COR-L47 (cell line): ENCODE data around the gene SIGMAR1.
A peak's percentile ranks its signal among the peaks of the same experiment; 100 is the strongest.

Experiments
- DNase-seq: peaks from one replicate; lab custom pipeline; 2025; lab: John Stamatoyannopoulos, UW

SIGMAR1 gene

DNA sequence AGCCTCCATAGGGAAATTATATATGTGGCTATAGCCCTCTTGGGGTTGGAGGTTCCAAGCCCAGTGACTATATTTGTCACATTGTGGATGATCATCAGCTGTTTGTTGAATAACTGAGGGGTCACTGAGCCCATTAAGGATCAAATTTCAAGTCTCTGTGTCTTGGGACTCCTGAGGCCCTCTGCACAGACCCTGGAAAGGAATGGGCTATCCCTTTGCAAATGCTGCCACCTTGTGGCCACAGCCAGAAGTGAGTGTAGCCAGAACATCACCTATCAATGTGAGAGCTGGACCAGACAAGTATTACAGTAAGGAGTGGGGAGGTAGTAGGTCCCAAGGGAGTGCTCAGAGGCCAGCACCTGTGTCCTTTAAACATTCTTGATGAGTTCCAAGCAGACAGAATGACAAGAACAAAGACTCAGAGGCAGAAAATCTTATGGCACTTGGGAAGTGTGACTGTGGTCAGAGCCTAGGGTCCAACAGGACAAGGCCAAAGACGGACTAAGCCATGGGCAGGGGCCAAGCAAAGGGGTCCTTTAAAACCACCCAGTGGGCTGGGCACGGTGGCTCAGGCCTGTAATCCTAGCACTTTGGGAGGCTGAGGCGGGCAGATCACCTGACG is 33.9 kb downstream of the SIGMAR1 start:
- DNase-seq = peak; percentile 72

DNA sequence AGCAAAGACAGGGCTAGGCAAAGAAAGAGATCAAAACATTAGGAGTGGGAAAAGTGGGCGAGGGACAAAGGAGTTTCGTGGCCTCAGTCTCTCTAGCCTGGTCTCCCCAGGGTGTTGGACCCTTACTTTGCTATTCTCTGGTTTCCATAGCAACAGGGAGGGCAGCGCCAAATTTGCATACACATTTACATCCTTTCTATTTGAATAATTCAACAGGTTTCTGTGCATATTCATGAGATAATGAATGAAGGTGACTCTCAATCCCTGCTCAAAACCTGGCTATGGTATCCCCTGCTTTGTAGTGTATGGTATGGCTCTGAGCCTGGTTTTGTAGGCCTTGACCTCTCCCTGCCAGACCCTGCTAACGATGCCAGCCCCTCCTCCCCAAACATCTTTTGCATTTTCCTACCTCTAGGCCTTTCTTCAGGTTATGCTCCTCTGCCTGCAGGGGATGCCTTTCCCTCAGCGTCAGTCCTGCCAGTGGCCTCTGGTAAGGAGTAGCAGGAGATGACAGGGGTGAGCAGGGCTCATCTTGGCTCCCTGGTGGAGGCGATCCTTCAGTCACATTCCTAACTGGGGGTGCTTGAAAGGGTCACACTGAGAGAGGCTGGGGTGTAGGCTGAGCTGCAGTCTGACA is 35.5 kb downstream of the SIGMAR1 start:
- no peak for DNase-seq

DNA sequence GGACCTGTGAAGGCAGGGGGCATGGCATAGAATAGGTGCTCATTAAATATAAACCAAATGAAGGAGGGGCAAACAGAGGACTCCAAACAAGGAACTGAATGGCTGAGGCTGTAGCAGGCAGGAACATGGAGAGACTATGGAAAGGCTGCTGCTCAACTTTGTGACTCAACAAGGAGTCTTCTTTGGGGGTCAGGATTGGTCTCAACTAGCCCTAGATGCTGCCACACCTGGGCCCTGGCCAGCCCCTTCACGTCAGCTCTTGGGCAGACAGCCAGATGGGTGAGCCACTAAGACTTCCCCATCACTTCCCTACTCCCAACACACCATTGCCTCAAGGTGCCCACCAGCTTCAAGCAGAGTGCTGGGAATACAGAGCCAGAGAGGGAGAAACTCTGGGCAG is 36.7 kb downstream of the SIGMAR1 start:
- no peak for DNase-seq

DNA sequence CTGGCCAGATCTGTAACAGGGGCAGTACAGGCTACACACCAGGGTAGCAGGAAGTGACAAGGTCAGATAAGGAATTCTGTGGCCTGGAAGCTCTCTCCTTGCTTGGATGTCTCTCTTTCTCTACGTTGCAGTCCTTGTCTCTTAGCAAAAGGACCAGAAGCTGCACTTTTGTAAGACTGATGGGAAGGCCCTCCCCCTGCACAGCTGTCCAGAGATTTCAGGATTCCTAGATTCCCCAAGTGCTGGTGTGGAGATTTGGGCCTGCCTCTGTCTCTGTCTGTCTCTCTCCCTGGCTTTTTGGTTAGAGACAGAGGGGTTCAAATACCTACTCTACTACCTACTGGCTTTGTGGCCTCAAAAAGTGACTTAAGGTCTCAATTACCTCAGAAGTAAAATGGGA is 38.0 kb downstream of the SIGMAR1 start:
- DNase-seq = no peak

DNA sequence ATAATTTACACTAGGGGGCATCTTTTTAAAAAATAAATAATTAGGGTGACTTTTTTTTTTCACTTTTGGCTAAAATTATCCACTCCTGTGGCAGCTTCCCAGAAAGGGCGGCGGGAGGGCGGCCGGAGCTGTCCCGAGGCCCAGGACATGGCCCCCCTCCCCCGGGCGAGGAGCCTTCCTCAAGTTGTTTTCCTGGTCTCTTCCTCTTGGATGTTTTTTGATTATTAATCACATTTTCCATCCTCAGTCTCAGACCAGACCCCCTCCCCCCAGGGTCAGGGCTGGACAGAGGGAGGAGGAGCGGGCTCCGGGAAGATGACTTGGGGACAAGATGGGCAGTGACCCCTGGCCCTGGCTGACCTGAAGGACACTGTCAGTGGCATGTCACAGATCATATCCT is 43.4 kb downstream of the SIGMAR1 start:
- DNase-seq = no peak

DNA sequence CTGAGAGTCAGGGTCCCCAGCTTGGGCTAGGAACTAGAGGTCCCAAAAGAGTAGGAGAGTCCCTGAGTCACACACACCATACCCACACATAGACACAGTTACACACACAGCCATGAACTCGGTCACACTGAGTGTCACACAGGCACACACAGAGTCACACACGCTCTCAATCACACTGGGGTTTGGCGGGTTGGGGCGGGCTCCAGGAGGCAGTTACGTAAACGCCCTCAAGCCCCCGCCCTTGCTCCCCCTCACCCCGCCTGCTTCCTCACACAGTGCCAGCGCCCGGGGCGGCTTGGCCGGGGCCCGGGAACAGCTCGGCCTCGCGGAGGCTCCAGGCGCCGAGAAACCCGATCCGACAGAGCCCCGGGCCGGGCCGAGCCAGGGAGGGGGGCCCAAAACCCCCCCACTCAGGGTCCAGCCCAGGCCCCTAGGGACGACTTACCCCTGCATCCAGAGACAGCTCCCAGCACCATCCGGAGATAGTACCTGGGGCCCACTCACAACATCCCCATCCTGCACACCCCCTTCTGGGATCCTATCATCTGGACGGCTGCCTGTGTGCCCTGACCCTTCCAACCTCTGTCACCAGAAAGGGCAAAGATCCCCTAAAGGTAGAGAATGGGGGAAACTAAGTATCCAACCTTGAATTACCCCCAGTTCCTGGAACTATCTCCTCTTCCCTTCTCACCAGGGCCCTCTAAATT is 44.5 kb downstream of the SIGMAR1 start:
- no peak for DNase-seq

DNA sequence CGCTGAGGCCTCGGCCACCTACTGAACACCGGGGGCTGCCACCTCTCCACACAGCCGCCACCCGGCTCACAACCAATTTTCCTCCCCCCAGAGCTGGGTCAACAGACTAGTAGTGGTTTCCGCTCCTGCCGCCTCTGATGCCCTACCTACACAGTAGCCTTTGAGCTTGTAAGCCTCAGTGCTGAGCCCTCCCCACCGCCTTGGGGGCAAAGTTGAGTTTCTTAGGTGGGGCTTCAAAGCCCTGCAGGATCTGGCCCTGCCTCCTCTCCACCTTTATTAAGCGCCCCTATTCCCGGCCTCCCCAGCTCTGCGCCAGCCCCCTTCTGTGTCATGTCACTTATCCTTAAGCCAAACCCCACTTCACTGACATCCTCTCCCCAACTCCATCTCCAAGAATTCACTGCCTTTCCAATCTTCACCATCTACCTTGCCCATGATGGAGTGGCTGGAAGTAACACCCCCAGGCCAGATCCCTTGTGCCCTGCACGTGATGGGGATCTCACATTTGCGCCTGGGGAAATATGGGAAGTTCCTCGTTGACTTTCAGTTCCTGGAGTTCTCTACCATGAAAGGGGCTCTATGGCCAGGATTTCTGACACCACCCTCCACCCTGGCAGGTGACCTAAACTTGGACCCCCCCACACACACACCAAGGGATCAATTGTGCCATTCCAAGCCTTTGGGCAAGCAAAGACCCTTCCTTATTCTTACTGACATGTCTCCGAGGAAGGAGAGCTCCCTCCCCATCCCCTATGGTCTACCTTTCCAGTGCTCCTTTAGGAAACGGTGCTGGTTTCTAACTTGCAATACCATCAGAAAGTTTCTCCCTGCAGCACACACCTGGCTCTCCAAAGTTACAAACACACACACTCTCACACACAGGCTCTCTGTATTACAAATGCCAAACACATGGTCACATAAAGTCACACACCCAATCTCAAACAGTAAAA is 45.4 kb downstream of the SIGMAR1 start:
- no peak for DNase-seq

DNA sequence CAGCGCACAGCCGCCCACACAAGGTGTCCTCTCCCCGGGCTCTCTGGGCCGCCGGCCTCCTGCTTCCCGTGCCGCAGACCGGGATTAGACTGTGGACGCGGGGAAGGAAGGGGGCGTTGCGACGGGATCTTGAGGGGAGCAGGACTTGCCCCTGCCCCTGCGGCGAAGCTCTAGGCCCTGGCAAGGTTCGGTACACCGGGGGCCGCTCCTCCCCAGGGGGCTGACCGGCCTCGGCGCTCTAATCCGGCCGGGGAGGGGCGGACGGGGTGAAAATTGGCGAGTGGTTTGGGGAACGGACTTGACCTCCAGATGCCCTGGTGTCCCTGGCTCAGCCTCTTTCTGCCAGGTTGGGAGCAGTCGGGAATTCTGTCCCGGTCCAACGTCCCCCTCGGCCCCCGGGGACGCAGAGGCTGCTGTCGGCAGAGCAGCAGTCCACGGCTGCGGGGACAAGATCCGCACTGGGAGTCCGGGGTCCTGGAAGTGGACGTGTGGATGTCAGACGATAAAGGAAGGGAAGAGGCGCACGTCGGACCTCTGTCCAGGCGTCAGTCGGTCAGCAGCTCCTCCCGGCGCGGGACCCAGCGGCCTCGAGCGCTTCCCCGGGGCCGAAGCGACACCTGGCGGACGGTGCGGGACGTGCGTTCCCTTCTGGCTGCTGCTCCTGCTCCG is 46.2 kb downstream of the SIGMAR1 start:
- DNase-seq = peak; percentile 46

DNA sequence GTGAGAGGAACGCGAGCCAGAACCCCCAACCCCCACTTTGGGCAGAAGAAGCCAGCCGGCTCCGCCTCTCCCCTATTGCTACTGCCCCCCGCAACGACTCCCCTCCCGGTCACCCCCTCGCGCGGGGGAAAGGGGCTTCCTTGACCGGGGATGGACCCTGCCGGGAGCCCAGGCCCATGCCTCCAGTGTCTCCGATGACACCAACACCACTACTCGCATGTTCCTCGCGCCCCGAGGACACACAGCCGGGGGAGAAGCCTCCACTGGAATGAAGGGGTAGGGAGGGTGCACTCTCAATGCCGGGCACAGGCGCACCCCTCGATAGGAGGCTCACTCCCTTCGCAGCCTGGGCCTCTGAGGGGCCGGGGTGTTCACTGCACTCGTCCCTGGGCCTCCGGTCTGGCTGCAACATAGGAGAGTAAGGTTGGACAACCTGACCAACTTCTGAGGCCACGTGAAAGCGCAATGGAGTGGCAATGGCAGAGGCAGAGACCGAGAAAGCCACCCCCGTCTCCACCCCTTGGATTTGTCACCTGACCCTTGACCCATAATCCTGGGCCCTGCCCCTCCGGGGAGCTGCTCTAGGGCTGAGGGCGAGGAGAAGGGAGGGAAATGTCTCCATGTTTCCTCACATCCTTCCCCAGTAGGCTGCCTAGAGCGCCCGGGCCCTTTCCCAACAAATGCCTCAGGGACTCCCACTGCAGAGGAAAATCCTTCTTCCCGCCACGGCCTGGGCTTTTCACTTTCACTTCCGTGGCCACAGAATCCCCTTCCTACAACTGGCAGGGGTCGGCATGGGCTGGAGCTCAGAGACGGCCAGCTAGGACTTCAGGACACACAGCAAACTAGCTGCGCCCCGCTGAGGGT is 47.0 kb downstream of the SIGMAR1 start:
- no peak for DNase-seq

DNA sequence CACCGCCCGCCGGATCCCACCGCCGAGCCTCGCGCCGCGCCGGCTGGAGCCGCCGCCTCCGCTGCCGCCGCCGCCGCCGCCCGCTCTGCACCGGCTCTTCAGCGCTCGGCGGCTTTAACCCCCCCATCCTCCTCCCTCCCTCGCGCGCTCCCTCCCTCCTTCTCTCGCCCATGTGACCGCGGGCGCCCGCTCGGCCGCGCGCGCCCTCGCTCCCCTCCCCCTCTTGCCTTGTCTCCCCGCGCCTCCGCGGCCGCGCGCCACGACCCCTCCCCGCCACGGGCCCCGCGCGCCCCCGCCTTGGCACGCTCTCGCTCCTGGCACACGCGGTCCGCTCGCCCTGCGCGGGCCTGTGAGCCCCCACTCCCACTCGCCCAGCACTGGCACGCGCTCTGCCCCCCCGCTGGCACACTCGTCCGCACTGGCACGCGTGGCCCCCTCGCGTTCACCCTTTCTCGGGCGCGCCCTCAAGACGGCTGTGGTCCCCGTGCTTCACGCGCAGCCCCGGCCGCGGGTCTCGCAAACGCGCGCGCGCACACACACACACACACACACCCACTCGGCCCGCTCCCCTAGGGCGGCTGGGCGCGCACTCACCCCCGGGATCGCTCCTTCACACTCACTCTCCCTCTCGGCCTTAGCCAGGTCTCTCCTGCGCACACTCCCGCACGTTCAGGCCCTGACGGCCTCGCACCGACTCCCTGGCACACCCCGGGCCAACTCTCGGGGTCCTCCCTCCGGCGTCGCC is 47.8 kb downstream of the SIGMAR1 start, which contains the start of gene CNTFR:
Gene CNTFR, minus strand, starts transcription at position 89 of the 745 bp plus-strand sequence. CDS start 20,743 bp downstream, outside the sequence.
- peak; percentile 56 for DNase-seq

DNA sequence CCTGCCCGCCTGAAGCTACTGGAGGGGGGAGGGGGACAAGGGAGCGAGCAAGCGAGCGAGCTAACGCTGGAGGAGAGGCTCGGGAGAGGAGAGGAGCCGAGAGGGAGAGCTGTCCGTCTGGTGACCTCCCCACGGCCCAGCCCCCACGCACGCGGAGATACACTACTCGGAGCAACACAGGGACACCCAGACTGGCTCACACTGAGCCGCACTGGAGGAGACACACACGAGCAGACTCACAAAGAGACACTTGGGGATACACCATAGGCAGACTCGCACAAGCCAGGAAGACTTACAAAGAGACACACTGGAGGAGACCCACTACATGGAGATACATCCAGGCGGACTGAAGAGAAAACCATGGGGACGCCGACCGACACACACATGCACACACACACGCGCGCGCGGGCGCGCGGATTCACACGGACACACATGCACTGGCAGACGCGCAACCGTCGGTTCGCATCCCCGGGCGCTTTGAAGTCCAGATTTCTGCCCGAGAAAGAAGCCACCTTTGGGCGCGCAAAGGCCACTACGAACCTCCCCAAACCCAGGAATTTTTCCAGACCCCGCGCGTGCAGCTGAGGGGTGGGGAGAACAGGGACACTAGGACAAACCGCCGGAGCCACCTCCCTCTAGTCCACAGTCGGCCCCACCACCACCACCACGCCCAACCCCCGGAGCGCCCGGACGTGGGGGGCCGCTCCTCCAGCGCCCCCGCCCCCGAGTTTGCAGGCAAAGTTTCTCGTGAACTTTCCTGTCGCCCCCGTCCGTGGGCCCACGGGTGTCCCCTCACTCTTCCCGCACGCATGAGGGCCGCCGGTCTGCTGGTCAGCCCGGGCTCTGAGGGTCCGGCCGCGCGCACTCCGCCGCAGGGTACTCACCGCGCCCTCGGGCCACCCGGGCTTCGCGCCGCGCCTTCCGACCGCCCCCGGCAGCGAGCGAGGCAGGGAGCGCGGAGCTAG is 48.6 kb downstream of the SIGMAR1 start:
- DNase-seq = no peak

DNA sequence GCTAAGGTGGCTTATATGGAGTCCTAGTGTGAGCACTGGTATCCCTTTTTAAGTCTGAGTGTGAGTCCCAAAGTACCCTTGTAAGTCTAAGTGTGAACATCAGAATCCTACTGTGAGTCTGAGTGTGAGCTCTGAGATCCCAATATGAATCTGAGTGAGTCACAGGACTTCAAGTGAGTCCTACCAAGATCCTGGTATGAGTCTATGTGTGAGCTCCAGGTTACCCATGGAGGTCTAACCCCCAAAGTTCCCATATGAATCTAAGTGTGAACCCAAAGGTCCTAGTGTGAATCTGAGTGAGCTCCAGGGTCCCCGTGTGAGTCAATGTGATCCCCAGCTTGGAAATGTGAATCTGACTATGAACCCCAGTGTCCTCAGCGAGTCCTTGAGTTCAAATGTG is 50.3 kb downstream of the SIGMAR1 start:
- no peak for DNase-seq

DNA sequence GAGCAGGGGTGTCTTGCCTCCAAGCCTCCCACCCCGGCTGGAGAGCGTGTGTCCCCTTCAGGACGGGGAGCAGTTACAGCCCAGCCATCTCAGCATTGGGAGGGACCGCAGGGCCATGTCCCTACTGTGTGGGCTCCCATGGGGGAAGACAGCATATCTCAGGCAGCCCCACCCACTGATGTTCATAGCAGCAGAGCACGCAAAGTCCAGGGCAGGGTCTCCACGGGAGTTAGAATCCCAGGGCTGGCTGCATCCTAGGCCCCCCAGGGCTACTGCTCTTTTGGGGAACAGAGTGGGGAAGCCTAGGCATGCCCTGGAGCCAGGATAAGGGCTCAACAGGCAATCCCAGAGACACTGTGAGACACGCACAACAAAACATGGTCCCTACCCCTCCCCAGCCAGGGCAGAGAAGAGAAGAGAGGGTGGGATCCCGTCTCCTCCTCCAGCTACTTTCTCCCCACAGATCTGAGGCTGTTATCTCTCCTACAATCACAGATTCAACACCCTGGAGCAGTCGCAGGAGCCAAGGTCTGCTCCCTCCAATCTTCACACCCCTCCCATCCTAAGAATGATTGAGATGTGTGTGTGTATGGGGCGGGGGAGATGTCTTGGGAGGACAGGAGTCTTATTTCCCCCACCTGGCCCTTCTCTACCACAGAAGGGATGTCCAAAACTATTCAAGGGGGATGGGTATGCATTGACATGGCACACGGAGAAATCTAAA is 51.5 kb downstream of the SIGMAR1 start:
- no peak for DNase-seq

DNA sequence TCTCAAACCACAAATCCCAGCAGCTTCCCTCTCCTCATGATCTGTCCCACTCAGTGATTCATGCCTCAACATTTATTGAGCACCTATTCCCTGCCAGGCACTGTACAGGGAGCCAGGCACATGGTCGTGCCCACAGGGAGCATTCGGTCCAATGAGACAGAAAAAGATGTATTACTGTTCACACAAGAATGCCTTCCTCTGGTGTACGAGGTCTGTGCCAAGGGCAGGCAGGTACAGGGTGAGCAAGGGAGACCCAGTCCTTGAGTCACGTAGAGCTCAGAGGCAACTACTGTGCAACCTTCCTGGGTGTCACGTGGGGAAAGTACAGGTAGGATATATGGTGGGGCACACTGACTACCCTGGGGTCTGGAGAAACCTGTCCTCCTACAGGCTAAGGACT is 52.6 kb downstream of the SIGMAR1 start:
- DNase-seq = no peak
